Measurements from ENCODE around the gene EFCAB6.

DNA sequence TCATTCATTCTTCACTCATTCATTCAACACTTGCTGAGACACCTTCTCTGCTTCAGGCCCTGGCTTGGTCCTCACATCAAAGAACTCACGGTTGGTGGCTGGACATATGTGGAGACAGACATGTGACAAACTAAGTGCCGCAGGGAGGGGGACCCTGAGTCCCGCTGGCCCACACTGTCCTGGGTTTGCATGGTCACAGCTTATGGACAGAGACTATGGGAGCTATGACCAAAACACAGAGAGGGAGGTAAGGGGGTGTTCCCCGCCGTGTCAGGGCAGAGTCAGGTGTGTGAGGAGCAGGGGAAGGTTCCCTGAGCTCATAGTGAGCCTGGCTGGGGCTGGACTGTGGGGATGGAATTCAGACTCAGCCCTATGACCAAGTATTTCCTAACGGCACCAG is 277.2 kb downstream of the EFCAB6 start:
- TF ChIP-seq, protein P1, sequence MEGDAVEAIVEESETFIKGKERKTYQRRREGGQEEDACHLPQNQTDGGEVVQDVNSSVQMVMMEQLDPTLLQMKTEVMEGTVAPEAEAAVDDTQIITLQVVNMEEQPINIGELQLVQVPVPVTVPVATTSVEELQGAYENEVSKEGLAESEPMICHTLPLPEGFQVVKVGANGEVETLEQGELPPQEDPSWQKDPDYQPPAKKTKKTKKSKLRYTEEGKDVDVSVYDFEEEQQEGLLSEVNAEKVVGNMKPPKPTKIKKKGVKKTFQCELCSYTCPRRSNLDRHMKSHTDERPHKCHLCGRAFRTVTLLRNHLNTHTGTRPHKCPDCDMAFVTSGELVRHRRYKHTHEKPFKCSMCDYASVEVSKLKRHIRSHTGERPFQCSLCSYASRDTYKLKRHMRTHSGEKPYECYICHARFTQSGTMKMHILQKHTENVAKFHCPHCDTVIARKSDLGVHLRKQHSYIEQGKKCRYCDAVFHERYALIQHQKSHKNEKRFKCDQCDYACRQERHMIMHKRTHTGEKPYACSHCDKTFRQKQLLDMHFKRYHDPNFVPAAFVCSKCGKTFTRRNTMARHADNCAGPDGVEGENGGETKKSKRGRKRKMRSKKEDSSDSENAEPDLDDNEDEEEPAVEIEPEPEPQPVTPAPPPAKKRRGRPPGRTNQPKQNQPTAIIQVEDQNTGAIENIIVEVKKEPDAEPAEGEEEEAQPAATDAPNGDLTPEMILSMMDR (conservative IDR thresholded peaks at IDR 0.05; ENCODE audit: low read length) = no peak
- TF ChIP-seq EZH2phosphoT487 (IDR thresholded peaks at IDR 0.05; ENCODE audit: borderline replicate concordance) = no peak
